IPS-NIHi7 (cell line): ENCODE measurements around the gene PDLIM4.

Experiments
- DNase-seq: peaks from one replicate; pipeline ENCODE4 v3.0.0; 2012; ENCODE audit warnings: mixed read lengths; ENCODE audit errors: extremely low spot score

PDLIM4 gene

DNA sequence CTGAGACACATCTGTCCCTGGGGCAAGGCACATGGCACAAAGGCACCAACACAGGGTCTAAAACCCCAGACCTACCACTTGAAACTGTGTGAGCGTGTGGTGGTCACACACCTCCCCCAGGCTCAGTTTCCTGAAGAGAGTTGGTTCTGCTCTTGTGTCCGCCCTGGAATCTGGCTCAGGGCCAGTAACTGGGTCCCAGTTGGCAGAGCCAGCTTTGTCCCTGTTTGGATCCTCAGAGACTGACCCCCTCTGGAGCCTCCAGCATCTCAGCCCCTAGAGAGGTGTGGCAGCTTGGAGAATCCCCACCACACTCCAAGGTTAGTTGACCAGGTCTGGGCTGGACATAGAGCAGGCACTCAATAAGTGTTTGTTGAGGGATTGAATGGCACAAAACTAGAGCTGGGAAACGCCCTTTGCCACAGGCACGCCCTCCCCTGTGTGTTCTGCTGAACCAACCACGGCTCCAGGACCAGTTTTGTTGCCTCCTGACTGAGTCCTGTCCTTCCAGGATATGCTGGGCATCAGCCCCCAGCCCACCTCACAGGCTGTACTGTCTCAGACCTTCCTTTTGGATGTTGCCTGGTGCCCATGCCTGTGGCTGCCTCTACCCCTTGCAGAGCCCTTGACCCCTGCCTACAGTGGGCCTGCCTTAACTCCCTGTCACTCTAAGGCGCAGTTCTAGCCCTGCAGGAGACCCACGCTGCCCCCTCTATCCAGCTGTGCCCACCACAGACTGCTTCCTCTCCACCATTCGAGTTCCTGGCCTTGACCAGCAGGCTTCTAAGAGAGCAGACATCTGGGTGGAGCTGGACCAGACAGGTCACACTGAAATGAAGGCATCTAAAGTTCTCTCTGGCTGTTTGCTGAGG lies 3.8 kb upstream of the PDLIM4 start:
- DNase-seq: no peak

- DNase-seq: no peak
Measured at GRCh38 chr5:132254321-132254977, 3.0 kb upstream of the PDLIM4 start.

GRCh38 chr5:132256086-132256782 lies 1.3 kb upstream of the PDLIM4 start:
- no peak for DNase-seq

DNA sequence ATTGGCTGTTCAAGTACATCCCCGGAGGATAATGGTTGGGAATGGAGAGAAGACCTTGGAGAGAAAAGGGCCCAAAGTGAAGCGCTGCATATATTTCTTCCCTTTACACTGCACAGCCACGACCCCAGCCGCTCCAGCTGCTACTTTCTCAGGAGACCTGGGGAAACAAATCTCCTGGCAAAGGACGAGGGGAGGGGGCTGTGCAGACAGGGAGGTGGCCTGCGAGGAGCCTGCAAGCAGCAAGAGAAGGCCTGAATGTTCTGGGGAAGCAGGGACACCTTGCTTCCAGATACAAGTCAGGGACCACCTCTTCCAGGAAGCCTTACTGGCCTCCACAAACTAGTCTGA lies 739 bp upstream of the PDLIM4 start:
- DNase-seq: no peak

GRCh38 chr5:132258102-132259068 lies 889 bp downstream of the PDLIM4 start:
- DNase-seq: no peak

GRCh38 chr5:132259069-132259851 lies 1.8 kb downstream of the PDLIM4 start:
- no peak for DNase-seq

DNA sequence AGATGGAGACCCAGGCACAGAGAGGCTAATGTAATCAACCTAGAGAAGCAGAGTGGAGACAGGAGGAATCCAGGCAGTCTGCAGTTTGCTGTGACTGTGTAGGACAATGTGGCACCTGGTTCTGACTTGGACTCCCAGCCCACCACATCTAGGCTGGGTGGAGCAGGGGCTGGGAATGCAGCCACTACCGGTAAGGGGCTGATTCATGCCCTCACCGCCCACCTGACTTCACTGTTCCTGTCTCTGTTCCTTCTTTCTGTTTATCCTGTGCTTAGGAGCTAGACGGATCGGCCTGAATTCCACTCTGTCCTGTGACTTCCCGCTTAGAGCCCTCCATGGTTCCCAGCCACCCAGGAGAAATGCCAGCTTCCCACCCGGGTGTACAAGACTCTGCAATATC lies 2.6 kb downstream of the PDLIM4 start:
- no peak for DNase-seq

DNA sequence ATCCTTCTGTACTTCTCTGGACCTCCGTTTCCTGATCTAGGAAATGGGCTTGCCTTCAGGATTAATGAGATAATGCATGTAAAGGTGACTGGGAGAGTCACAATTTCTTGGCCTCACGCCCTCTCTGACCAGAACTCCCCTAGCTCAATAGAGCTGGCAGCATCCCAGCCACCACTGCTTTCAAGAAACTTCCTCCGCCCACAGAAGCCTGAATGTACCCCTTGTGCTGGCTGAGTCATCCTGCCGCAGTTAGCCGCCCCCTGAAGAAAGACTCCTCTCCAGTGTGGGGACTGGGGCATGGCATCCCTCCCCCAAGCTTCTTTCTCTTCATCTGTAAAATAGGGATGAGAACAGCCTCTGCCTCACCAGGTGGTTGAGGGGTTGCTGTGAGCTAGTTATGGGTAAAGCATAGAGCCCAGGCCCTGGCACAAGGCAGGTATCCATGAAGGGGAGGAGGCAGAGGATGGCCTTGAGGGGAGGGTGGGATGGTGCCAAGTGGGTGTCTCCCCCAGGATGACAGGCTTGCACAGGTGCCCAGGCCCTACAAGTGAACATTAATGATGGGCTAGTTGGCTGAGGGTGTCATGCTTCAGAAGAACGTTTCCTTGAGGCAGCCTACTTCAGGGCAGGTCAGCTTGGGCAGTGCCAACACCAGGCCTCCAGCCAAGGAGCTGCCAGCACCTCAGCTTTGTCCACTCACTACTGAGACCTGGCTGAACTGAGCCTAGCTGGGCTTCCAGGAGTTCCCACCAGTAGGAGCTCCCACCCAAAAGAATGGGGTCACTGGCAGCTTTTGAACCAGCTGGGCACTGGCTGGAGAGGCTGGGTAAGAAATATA lies 3.4 kb downstream of the PDLIM4 start:
- no peak for DNase-seq

DNA sequence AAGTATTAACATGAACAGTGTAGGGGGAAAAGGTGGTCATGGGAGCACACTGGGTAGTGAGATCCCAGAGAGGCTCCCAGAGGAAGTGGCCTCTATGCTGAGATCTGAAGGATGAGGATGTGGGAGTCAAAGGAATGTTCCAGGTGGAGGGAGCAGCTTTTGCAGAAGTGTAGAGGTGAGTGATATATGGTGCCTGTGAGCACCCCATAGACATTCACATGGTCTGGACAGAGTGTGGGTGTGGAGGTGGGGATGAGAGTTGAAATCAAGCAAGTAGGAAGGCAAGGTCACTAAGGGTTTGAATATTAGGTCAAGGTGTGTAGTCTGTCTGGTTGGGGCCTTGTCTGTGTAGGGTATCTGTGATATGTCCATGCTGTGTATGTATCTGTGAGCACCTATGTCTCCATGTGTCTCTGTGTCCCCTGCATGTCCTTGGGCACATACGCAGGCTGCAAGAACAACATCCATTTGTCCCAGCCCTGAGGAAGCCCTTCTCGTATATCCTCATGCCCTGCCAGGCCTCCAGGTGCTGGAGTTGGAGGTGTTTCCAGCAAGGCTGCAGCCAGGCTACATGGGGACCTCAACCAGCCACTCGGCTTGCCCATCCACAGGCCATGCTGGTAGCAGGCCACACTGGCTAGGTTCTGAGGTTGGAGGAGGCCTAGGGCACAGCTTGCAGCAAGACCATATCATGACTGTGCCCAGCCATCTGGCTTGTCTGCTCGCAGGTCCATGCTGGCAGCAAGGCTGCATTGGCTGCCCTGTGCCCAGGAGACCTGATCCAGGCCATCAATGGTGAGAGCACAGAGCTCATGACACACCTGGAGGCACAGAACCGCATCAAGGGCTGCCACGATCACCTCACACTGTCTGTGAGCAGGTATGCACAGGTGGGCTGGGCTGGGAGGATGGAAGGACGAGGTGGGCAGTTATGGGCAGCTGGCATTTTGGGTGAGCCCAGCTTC lies 4.7 kb downstream of the PDLIM4 start:
- no peak for DNase-seq

GRCh38 chr5:132262882-132263547 lies 5.5 kb downstream of the PDLIM4 start:
- no peak for DNase-seq

- no peak for DNase-seq
Measured at GRCh38 chr5:132263548-132264261, 6.2 kb downstream of the PDLIM4 start.

DNA sequence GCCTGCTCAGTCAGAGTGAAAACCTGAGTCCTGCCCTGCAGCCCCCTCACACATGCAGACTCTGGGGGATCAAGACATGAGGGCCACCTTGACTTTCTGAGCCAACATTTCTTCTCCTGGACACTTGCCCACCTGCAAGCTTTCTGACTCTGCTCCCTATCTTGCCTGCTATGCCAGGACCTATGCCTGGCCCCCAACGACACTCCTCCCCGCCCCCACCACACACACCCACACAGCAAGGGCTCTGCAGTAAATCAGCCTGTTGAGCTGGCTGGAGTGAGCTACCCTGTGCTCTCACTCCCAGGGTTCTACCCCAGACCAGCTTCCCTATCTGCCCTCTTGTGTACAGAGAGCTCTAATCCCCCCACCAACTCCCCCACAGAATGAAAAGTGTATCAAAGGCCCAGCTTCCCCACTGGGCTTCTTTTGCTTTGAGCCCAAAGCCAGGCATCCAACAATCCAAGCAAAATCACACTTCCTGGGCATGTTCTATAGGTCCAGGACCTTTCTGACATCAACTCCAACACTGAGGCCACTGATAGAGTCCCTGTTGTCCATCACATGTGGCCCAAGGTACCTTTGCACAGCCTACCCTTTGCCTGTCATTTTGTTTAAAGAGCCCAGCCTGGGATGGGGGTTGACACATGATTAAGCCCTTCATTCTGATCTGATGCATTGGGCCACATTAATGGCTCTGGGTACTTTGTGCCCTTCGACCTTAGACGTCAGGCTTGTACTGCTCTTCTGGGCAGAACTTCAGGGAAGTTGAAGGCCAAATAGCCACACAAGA lies 7.2 kb downstream of the PDLIM4 start:
- no peak for DNase-seq

DNA sequence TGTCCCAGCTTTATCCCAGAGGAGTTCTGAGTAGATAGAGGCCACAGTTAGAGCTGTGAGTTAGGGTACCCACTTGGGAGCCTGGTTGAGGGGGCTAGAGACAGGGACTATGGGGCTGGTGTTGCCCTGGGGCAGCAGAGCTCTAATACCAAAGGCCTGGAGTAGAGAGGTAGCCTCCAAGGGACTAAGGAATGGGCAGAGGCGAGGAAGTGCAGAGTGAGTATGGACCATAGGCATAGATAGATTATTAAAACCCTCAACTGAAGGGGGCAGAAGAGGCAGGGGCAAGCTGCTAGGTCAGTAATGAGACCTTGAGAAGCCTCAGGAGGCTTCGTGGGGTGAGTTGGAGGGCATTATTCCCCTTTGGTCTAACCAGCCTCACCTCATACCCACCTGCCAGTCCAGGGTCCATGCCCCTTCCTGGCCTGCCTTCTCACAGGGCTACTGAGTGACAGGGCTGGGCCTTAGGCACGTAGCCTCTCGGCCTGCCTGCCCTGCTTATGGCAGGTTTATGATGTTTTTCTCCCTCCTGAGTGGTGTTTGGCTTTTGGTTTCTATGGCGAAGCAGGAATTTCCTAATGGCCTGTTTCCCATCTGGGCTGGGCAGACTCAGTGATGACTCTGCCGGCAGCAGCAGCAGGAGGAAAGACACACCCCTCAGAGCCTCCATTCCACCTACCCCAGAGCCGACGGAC lies 8.0 kb downstream of the PDLIM4 start:
- peak; percentile 34 for DNase-seq

DNA sequence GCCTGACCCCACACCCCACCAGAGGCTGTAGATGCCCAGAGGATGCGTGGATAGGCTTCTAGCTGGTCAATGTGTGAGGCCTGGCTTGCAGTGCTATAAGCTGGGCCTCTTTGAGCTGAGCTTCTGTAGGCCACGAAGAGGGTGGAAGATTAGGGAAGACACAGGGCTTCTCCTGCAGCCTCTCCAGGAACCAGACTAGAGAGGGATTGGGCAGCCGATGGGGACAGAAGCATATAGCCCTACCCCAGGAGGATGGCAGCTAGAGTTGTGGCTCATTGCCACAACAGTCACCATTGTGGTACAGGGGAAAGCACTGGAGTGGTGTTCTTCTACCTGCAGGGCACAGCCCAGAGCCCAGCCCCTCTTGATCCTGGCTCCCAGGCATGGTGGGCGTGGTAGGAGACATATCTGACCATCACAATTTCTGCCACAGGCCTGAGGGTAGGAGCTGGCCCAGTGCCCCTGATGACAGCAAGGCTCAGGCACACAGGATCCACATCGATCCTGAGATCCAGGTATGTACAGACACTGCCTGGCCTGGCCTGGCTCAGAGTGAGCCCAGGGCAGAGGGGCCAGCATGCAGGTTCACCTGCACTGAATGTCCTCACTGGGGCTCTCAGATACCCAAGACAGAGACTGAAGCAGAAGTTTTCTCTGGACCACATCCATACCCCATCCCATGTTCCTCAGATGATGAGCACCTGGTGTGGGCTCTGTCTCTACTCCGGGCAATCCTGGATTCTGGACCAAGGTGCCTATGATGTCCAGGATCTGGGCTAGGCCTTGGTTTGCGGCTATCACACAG lies 8.7 kb downstream of the PDLIM4 start:
- no peak for DNase-seq

DNA sequence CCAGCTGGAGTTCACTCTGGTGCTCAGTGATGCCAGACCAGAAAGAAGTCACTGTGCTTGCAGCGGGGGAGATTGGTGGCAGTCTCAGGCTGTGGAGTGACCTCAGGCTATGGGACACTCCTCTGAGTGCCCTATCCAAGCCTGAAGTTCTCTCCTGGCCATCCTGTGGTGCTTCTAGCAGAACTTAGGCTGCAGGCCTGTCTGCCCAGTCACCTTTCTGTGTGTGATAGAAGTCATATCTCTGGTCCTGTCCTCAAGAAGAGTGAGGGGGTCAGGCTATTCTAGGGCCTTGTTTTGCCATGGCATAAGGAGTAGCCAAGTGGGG lies 9.3 kb downstream of the PDLIM4 start:
- no peak for DNase-seq
